ENCODE measurements around the gene WDFY2. TPM values are rescaled to one million over a fixed set of nuclear protein-coding genes. Genes with fewer than 3 reads are reported as not detected.
"Not testable (repeated sequence)": the region's sequence is repeated elsewhere in the genome, so short reads cannot be mapped to it uniquely, and the experiment has no call there.

The WDFY2 gene
- total RNA-seq, 1 donor from 2014 or later: 3.9 TPM

DNA sequence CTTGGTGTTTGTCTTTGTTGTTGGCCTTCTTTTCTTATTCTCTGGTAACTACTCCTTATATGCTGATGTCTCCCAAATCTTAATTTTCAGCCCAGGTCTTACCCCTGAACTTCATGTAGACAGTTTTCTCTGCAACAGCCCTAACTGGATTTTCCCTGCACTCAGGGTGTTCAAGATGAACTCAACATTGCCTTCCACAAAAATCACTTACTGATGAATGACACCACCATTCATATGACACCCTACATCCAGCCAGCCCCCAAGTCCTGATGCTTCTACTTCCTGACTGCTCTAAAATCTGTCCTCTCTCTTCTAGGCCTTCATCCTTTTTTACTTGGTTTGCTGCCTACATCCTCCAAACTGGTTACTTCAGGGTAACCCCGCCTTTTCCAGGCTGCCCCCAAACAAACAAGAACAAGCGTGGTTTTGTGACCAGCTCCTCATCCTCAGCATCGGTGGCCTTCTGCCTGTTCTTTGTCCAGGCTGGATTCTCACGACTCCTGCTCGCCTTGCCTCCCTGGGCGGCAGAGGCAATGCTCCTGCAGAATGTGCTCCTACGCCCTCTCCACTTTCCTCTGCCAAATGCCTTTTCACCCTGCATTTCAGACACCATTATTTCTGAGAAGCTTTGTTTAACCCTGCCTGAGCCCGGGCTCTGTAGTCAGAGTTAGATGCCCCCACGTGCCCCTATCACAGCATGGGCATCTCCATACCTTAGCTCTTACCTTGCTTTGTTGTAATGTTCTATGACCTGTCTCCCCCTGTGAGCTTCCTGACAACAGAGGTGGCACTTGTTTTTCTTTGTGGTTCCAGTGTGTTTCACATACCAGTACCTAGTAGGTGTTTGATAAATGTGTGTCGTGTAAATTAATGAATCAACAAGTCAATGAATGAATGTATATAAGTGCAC is 61.8 kb downstream of the WDFY2 start:
- Mint-ChIP-seq H3K4me1 (ENCODE audit: low read depth) (peaks cover 39% of the 10 kb centered on the region), H3K27ac (ENCODE audit: unreplicated experiment) (peak overlapping the region; percentile 94), H3K27me3 (ENCODE audit: low read depth) (no peaks in the 10 kb centered on the region), H3K4me3 (ENCODE audit: unreplicated experiment) (no peak overlapping the region), H3K9me3 (ENCODE audit: low read depth) (no peaks in the 10 kb centered on the region), H3K36me3 (ENCODE audit: low read depth) (no peaks in the 10 kb centered on the region)
- no peak for DNase-seq (ENCODE audit: low spot score)
- TF ChIP-seq, protein P1, sequence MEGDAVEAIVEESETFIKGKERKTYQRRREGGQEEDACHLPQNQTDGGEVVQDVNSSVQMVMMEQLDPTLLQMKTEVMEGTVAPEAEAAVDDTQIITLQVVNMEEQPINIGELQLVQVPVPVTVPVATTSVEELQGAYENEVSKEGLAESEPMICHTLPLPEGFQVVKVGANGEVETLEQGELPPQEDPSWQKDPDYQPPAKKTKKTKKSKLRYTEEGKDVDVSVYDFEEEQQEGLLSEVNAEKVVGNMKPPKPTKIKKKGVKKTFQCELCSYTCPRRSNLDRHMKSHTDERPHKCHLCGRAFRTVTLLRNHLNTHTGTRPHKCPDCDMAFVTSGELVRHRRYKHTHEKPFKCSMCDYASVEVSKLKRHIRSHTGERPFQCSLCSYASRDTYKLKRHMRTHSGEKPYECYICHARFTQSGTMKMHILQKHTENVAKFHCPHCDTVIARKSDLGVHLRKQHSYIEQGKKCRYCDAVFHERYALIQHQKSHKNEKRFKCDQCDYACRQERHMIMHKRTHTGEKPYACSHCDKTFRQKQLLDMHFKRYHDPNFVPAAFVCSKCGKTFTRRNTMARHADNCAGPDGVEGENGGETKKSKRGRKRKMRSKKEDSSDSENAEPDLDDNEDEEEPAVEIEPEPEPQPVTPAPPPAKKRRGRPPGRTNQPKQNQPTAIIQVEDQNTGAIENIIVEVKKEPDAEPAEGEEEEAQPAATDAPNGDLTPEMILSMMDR (IDR thresholded peaks at IDR 0.05): no peak

GRCh38 chr13:51647067-51647466 is 62.8 kb downstream of the WDFY2 start:
- no peak overlapping the region for H3K27ac Mint-ChIP-seq (ENCODE audit: unreplicated experiment)
- H3K36me3 Mint-ChIP-seq (ENCODE audit: low read depth): peaks cover 3% of the 10 kb centered on the region
- TF ChIP-seq, protein P1 (IDR thresholded peaks at IDR 0.05): no peak
- H3K4me3 Mint-ChIP-seq (ENCODE audit: unreplicated experiment): no peak overlapping the region
- no peak for DNase-seq (ENCODE audit: low spot score)
- peaks cover 39% of the 10 kb centered on the region for H3K4me1 Mint-ChIP-seq (ENCODE audit: low read depth)
- H3K9me3 Mint-ChIP-seq (ENCODE audit: low read depth): peaks cover 5% of the 10 kb centered on the region
- no peaks in the 10 kb centered on the region for H3K27me3 Mint-ChIP-seq (ENCODE audit: low read depth)

GRCh38 chr13:51652193-51652592 is 67.9 kb downstream of the WDFY2 start:
- not testable (repeated sequence) for DNase-seq (ENCODE audit: low spot score); H3K27me3 Mint-ChIP-seq (ENCODE audit: low read depth); H3K4me1 Mint-ChIP-seq (ENCODE audit: low read depth); H3K4me3 Mint-ChIP-seq (ENCODE audit: unreplicated experiment); H3K27ac Mint-ChIP-seq (ENCODE audit: unreplicated experiment); H3K36me3 Mint-ChIP-seq (ENCODE audit: low read depth)
- peaks cover 40% of the 10 kb centered on the region for H3K9me3 Mint-ChIP-seq (ENCODE audit: low read depth)

GRCh38 chr13:51659276-51660127 is 75.2 kb downstream of the WDFY2 start:
- H3K27me3 Mint-ChIP-seq (ENCODE audit: low read depth): no peaks in the 10 kb centered on the region
- peaks cover 4% of the 10 kb centered on the region for H3K36me3 Mint-ChIP-seq (ENCODE audit: low read depth)
- no peak overlapping the region for H3K4me3 Mint-ChIP-seq (ENCODE audit: unreplicated experiment)
- TF ChIP-seq, protein P1 (IDR thresholded peaks at IDR 0.05): no peak
- peaks cover 31% of the 10 kb centered on the region for H3K9me3 Mint-ChIP-seq (ENCODE audit: low read depth)
- no peak for DNase-seq (ENCODE audit: low spot score)
- peaks cover 7% of the 10 kb centered on the region for H3K4me1 Mint-ChIP-seq (ENCODE audit: low read depth)
- no peak overlapping the region for H3K27ac Mint-ChIP-seq (ENCODE audit: unreplicated experiment)

GRCh38 chr13:51660813-51661212 is 76.6 kb downstream of the WDFY2 start:
- no peak for DNase-seq (ENCODE audit: low spot score)
- Mint-ChIP-seq H3K9me3 (ENCODE audit: low read depth) (peaks cover 18% of the 10 kb centered on the region), H3K36me3 (ENCODE audit: low read depth) (peaks cover 3% of the 10 kb centered on the region), H3K27ac (ENCODE audit: unreplicated experiment) (no peak overlapping the region), H3K4me3 (ENCODE audit: unreplicated experiment) (no peak overlapping the region), H3K27me3 (ENCODE audit: low read depth) (no peaks in the 10 kb centered on the region), H3K4me1 (ENCODE audit: low read depth) (peaks cover 10% of the 10 kb centered on the region)
- TF ChIP-seq, protein P1 (IDR thresholded peaks at IDR 0.05): no peak

Data from chondrocyte (in vitro differentiated cells).